Colon (tissue), 2 donors: ENCODE measurements around the gene PRKCB.
"Not testable (repeated sequence)": the region's sequence is repeated elsewhere in the genome, so short reads cannot be mapped to it uniquely, and the experiment has no call there.

Source experiments
- FAIRE-seq: peaks from 2 replicates; lab custom pipeline; 2012; peaks lifted over from hg19 to GRCh38; lab: Jason Lieb, UNC
- donor health status: control.
- donor health status: control.

The PRKCB gene

GRCh38 chr16:24135624-24136565 lies 300.1 kb downstream of the PRKCB start:
- no peak for FAIRE-seq

DNA sequence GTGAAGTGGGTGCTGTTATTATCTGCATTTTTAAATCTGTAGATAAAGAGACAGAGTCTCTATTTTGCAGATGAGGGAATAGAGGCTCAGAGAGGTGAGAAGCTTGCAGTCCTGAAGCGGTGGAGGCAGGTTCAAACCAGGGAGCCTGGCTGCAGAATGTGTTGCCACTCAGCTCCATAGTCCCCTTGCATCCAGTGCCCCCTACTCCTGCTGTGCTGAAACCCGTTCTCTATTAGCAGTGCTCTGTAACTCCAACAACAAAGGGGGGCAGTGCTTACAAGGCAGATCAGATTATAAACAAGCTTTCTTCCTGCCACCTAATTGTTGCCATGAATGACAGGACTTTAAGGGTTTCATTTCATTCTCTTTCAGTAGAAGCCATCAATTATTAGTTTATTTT lies 302.2 kb downstream of the PRKCB start:
- FAIRE-seq, result no peak

DNA sequence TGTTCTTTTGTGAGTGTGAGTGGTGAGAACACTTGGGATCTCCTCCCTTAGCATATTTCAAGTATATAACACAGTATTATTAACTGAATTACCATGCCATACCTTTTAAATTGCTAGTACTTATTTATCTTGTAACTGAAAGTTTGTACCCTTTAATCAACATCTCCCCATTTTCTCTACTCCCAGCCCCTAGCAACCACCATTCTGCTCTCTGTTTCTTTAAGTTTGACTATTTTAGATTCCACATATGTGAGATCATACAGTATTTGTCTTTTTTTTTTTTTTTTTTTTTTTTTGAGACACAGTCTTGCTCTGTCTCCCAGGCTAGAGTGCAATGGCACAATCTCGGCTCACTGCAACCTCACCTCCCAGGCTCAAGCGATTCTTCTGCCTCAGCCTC lies 302.8 kb downstream of the PRKCB start:
- FAIRE-seq, result no peak

- no peak for FAIRE-seq
Measured at GRCh38 chr16:24139282-24139681, 303.5 kb downstream of the PRKCB start.

DNA sequence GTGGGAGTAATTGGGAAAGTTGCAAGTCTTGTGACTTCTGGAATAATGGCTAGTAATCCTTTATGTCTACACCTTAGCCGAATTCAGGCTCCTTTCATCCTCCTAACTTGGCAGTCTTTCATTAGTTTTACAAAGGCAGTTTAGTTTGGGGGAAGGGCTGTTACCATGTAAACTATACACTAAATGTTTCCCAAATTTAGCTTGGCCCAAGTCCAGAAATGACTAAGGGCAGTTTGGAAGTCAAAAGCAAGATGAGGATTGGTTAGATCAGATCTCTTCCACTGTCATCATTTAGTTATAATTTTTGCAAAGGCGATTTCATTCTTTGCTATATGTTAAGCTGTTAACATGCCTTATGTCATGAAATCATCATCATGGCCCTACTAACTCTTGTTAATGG lies 304.9 kb downstream of the PRKCB start:
- FAIRE-seq, result no peak

GRCh38 chr16:24141466-24141865 lies 305.7 kb downstream of the PRKCB start:
- no peak for FAIRE-seq

DNA sequence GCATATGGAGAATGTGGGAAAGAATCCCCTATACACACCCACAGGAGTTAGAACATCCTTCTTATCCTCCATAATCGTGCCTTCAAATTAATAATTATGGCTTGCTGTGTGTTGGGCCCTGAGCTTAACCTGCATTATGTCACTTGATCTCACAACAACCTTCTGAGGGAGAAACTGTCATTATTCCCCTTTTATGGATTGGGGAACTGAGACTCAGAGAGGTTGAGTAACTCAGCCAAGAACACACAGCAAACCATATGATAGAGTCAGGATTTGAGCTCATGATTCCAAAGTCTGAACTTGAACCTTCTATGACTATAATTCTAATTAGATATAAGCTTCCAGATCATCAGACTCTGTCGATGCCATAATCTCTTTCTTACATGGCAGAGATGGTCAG lies 306.1 kb downstream of the PRKCB start:
- no peak for FAIRE-seq

DNA sequence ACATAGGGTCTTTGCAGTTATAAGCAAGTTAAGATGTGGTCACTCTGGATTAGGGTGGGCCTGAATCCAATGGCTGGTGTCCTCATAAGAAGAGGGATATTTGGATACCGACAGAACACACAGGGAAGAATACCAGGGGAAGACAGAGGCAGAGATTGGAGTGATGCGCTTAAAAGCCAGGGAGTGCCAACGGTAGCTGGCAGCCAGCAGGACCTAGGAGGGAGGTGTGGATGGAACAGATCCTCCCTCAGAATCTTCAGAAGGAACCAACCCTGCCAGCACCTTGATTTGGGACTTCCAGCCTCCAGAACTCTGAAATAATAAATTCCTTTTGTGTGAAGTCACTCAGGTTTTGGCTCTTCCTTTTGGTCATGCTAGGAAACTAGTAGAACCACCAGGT lies 310.1 kb downstream of the PRKCB start:
- FAIRE-seq, result no peak

- FAIRE-seq, result no peak
Measured at GRCh38 chr16:24146518-24146917, 310.7 kb downstream of the PRKCB start.

- no peak for FAIRE-seq
Measured at GRCh38 chr16:24149102-24149501, 313.3 kb downstream of the PRKCB start.

DNA sequence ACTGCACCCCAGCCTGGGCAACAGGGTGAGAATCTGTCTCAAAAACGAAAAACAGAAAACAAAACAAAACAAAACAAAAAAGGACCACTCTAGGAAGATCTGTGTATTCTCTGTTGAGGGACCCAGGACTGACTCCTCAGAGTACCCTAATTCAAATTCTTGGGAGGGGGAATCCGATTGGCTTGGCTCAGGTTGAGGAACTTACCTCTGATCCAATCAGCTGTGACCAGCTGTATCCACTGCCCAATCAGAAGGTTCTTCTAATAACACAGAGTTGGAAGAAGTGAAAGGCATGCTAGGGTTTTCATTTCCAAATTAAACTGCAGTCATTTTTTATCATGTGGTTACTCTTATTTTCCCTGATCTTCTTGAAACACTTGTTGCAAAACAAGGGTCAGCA lies 314.5 kb downstream of the PRKCB start:
- FAIRE-seq, result no peak

DNA sequence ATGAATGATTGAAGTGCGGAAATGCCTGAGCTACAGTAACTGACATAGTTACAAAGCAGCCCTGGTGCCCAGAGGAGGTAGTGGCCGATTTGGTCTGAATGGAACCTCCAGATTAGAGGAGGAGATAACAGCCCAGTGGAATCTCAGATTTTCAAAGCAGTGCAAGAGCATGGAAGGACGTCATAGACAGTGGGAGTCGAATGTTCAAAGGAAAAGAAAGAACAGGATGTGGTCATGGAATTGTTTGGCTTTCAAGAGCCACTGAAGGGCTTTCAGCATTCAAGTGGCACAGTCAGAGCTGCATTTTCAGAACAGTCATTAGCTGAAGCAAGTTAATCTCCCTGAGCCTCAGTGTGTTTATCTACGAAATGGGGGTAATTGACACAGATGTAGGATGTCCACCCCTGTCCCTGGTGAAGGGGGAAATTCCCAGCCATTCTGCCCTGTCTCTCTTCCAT lies 315.7 kb downstream of the PRKCB start:
- FAIRE-seq, result no peak

DNA sequence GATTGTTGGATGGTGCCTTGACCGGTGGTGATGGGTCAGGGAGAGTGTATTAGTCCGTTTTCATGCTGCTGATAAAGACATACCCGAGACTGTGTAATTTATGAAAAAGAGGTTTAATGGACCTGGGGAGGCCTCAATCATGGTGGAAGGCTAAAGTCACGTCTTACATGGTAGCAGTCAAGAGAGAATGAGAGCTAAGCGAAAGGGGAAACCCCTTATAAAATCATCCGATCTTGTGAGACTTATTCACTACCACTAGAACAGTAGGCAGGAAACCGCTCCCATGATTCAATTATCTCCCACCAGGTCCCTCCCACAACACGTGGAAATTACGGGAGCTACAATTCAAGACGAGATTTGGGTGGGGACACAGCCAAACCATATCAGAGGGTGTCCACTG lies 316.3 kb downstream of the PRKCB start:
- FAIRE-seq, result not testable (repeated sequence)

DNA sequence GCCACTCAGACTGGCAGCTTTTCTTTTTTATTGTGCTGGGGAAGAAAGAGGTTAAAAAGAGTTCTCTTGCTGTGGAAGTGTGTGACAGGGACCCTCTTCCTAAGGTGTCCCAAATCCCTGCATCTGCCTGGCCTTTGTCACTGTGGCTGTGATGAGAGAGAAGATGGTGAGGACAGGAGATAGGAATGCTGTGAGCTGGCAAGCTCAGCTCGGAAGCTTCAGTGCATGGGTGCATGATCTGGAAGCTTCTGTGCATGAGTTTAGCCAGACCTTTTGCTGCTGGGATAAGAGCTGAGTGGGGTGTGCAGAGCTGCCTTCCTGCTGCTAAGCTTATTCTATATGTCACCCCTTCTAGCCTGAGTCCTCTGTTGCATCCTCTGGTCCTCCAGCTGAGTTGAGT lies 317.0 kb downstream of the PRKCB start:
- FAIRE-seq, result no peak

DNA sequence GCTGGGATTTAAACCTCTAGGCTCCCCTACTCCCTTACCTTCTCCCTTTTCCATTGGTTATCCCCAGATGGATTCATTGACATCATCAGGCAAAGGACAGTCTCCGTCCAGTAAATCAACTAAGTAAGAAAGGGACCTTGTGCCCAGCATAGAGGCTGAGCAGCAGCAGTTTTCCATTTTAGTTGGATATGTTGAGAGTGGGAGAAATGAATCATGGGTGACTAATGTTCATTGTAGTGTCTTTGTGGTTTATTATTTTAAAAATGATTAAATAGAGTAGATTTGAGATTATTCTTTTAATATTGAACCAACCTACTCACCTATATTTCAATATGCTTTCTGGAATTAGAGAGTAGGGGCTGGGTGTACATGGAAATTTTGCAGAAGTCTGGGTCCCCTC lies 321.0 kb downstream of the PRKCB start:
- no peak for FAIRE-seq

DNA sequence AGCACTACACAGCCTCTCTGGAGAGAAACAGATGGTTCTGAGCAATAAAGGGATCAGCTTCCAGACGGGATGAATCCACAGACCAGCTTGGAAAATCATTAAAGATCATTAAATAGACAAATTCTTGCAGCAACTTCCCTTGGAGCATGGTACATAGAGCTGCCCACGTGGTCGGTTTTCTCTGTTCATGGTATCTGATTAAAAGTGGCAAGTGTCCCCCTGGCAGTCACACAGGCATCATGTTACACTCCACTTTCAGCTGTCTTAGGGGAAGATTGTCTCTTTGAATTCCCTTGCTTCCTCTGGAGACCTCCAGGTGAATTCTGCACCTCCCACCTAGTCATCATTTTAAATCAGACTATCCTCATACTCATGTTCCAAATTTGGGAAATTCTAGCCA lies 328.2 kb downstream of the PRKCB start:
- no peak for FAIRE-seq

- no peak for FAIRE-seq
Measured at GRCh38 chr16:24164416-24164815, 328.6 kb downstream of the PRKCB start.

- no peak for FAIRE-seq
Measured at GRCh38 chr16:24165273-24165672, 329.5 kb downstream of the PRKCB start.

DNA sequence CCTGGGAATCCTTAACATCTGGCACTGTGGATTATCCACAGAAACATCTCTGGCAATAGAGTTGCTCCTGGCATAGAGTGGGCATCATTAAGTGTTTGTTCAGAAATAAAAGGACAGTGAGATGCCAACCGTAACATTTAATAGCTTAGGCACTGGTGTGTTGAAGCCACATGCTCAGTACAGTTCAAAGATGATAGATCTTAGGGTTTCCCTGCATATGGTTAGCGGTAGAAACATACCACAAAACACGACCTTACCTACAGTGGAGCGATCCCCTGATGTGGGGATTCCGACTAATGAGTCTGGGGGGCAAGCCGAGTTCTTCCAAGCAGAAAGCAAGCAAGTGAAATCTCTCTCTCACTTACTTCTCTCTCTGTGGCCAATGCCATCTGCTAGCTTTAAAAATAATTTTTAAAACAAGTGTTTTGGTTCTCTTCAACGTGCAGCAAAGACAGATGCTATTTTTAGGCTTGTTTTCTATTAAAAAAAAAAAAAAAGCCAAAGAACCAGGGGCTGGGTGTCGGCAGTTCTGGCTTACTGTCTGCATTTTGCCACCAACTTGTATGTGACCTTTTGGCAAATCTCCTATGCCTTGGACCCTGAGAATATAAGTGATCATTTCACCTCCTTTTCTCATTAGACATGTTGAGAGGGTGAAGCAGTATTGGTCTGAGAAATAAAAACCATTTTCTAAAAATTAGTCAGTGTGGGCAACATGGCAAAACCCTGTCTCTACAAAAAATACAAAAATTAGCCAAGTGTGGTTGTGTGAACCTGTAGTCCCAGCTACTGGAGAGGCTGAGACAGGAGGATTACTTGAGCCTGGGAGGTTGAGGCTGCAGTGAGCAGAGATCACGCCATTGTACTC lies 331.1 kb downstream of the PRKCB start:
- no peak for FAIRE-seq

DNA sequence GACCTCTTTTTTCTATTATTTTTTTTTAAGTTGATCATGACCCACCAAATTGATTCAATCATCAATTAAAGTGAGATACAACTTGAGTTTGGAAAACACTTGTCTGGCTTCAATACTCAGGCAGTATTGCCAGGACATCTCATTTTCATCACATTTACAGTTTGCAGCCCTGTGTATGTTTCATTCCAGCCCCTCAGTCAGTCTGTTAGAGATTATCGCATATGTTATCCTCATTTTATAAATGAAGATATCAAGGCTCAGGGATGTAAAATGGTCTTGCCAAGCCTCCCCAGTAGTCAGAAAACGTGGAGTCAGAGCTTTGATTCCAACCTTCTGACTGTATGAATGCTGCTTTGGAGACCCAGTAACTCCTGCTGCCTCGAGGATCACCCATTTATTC lies 333.1 kb downstream of the PRKCB start:
- no peak for FAIRE-seq

DNA sequence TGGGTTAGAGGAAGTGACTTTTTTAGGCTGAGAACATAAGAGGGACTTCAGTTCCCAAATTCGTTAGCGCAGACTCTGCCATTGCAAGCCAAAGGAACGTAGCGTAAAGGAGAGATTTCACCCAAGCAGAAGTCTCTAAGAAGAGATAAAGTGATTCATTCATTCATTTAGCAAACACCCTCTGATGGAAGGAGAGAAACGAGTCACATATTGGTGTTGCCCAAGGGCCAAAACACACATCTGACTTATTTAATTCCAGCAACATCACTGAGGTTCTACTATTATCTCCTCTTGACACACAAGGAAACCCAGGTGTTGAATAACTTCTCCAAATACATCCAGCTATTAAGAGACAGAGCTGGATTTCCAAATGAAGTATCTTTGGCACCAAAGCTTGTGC lies 334.6 kb downstream of the PRKCB start:
- FAIRE-seq, result no peak

DNA sequence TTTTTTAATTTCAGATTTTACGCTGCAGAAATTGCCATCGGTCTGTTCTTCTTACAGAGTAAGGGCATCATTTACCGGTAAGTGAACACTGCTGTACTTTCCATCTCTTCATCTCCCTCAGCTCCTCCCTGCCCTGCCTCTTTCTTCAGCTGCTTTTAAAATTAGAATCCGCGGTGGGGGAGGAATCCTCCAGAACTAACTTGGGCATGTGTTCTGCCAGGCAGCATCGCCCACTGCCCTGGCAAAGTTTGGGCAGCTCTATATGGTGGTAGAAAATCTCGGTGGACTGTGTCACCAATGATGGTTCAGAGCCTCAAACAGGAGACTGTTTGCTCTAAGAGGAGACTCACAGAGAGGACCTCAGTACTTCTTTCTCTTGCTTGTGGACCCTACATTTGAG lies 338.7 kb downstream of the PRKCB start:
- no peak for FAIRE-seq

- no peak for FAIRE-seq
Measured at GRCh38 chr16:24174957-24175356, 339.2 kb downstream of the PRKCB start.
